MCF 10A (cell line): Measurements from ENCODE around the gene TRIM71. TPM values are rescaled to one million over a fixed set of nuclear protein-coding genes. Genes with fewer than 3 reads are reported as not detected.

Experiments
- BruUV-seq: library from RNA; stranded (reverse); fragments of 400-500 nt; replicated peaks from 2 replicates; lab custom pipeline; 2021; lab: Mats Ljungman, UMichigan
- CTCF ChIA-PET: fragments of 300-600 bp; sonication (Branson Sonifier 250); formaldehyde crosslinking; extraction: SDS; loops from one replicate; lab custom pipeline; 2021; ENCODE audit warnings: antibody characterized with exemption, inconsistent platforms; lab: Yijun Ruan, JAX
- POLR2A ChIA-PET: fragments of 300-600, 350-650 bp; sonication (Branson Sonifier 250); formaldehyde crosslinking; extraction: SDS; loops from one replicate; lab custom pipeline; 2020; ENCODE audit warnings: antibody characterized with exemption, inconsistent platforms; lab: Yijun Ruan, JAX
- DNase-seq: peaks from one replicate; pipeline ENCODE4 v3.0.0-alpha.2; 2018; ENCODE audit not compliant: unreplicated experiment
- H3K27ac Mint-ChIP-seq: one replicate; pipeline ENCODE4 v1.8.0; 2022; ENCODE audit warnings: mild to moderate bottlenecking, low read depth, mixed read lengths; ENCODE audit not compliant: unreplicated experiment
- H3K27me3 Mint-ChIP-seq: one replicate; pipeline ENCODE4 v1.8.0; 2022; ENCODE audit warnings: mixed read lengths; ENCODE audit not compliant: insufficient read depth, unreplicated experiment
- H3K36me3 Mint-ChIP-seq: one replicate; pipeline ENCODE4 v1.8.0; 2022; ENCODE audit warnings: mild to moderate bottlenecking, moderate library complexity, mixed read lengths; ENCODE audit not compliant: insufficient read depth, unreplicated experiment
- H3K4me1 Mint-ChIP-seq: one replicate; pipeline ENCODE4 v1.8.0; 2022; ENCODE audit warnings: mixed read lengths; ENCODE audit not compliant: insufficient read depth, unreplicated experiment
- H3K4me3 Mint-ChIP-seq: one replicate; pipeline ENCODE4 v1.8.0; 2022; ENCODE audit warnings: mild to moderate bottlenecking, moderate library complexity, mixed read lengths; ENCODE audit not compliant: unreplicated experiment
- H3K9me3 Mint-ChIP-seq: one replicate; pipeline ENCODE4 v1.8.0; 2022; ENCODE audit warnings: mixed read lengths; ENCODE audit not compliant: unreplicated experiment
- intact Hi-C: fragments of 100-400 bp; cut with micrococcal nuclease; formaldehyde crosslinking; loops from 2 replicates; pipeline ENCODE4 v1.14.1; 2022
- total RNA-seq: library from RNA; stranded (reverse); gene quantifications from 2 replicates; pipeline ENCODE4 v1.2.3, GENCODE V29; 2022
- TF ChIP-seq, protein P1 (sequence below): fragments of 200-600 bp; IDR thresholded peaks from one replicate; pipeline ENCODE4 v1.8.0; 2022; ENCODE audit warnings: antibody characterized with exemption, mild to moderate bottlenecking; ENCODE audit not compliant: unreplicated experiment

TRIM71 gene
- total RNA-seq, 1 experiment from 2014 or later = 0.05 TPM

DNA sequence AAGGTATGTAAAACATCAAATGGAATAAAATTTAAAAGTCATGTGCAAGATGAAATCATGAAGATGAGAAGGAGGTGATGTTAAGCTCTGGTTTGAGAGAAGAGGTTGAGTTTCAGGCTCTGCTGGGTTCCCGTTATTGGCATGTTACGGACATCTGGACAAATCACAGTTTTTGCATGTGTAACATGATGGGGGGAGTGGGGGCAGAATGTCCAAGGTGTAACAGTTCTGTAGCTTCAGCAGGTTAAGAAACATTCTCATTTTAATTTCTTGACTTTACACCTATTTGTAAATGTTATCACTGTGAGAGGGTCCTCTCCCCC, 17.2 kb downstream of the TRIM71 start:
- Mint-ChIP-seq H3K27me3 (peaks cover 29% of the 10 kb centered on the region), H3K9me3 (no peaks in the 10 kb centered on the region), H3K27ac (no peak overlapping the region), H3K4me3 (no peak overlapping the region), H3K4me1 (no peaks in the 10 kb centered on the region), H3K36me3 (no peaks in the 10 kb centered on the region)
- TF ChIP-seq, protein P1, sequence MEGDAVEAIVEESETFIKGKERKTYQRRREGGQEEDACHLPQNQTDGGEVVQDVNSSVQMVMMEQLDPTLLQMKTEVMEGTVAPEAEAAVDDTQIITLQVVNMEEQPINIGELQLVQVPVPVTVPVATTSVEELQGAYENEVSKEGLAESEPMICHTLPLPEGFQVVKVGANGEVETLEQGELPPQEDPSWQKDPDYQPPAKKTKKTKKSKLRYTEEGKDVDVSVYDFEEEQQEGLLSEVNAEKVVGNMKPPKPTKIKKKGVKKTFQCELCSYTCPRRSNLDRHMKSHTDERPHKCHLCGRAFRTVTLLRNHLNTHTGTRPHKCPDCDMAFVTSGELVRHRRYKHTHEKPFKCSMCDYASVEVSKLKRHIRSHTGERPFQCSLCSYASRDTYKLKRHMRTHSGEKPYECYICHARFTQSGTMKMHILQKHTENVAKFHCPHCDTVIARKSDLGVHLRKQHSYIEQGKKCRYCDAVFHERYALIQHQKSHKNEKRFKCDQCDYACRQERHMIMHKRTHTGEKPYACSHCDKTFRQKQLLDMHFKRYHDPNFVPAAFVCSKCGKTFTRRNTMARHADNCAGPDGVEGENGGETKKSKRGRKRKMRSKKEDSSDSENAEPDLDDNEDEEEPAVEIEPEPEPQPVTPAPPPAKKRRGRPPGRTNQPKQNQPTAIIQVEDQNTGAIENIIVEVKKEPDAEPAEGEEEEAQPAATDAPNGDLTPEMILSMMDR = no peak
- intact Hi-C loops = no loop called here
- CTCF ChIA-PET = interaction anchor here (0.6 to 1.6 kb wide), 2 partner anchors 10 to 517 kb away, joined by 4 to 5 read pairs; no protein-coding TSS in a partner anchor
- BruUV-seq = no TSS peak
- DNase-seq = no peak
- POLR2A ChIA-PET = no interaction called here

DNA sequence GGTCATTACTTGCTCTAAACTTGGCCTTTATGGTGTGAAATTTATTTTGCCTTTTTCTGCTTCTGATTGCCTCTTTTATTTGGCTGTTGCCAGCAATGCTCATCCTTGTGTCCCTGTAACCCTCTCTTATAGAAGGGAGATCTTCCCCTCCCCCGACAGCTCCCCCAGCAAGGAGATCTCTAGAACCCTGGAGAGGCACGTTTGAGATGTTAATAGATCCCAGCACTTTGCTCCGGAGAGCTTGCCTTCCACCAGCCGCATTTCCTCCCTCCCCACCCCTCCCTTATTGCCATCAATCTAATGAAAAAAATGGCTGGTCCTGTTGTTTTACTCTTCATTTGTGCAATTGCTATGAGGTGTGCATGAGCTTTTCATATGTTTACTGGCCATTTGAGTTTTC, 18.2 kb downstream of the TRIM71 start:
- TF ChIP-seq, protein P1 = no peak
- Mint-ChIP-seq H3K27me3 (peaks cover 29% of the 10 kb centered on the region), H3K4me3 (no peak overlapping the region), H3K27ac (no peak overlapping the region), H3K36me3 (no peaks in the 10 kb centered on the region), H3K4me1 (no peaks in the 10 kb centered on the region), H3K9me3 (no peaks in the 10 kb centered on the region)
- ChIA-PET CTCF (interaction anchor here (0.6 kb wide), 3 partner anchors 8 to 37 kb away, joined by 3 to 4 read pairs (median 3); no protein-coding TSS in a partner anchor), POLR2A (no interaction called here)
- no peak for DNase-seq
- BruUV-seq = no TSS peak
- intact Hi-C loops = no loop called here

DNA sequence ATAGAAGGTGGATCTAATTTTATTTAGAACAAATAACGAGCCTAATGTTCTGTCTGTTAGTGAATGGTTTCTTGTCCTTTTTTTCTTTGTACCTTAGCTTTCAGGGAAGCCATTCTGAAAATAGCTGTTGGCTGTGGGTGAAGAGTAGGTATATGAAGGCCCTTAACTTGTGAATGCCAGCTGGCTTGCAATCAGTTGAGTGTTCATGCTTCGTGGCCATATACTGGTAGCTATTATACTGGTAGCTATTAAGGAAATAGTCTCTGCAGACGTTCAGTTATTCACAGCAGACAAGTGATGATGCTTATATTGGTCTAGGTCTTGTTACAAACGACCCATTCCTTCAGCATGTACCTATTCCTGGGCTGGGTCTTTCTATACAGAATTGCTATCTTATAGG, 18.8 kb downstream of the TRIM71 start:
- H3K4me1 Mint-ChIP-seq = no peaks in the 10 kb centered on the region
- ChIA-PET CTCF (interaction anchor here (0.5 to 0.6 kb wide), 4 partner anchors 9 to 45 kb away, joined by 3 to 4 read pairs (median 3); no protein-coding TSS in a partner anchor), POLR2A (no interaction called here)
- intact Hi-C loops = no loop called here
- DNase-seq = no peak
- peaks cover 29% of the 10 kb centered on the region for H3K27me3 Mint-ChIP-seq
- no TSS peak for BruUV-seq
- H3K27ac Mint-ChIP-seq = no peak overlapping the region
- H3K4me3 Mint-ChIP-seq = no peak overlapping the region
- H3K36me3 Mint-ChIP-seq = no peaks in the 10 kb centered on the region
- no peaks in the 10 kb centered on the region for H3K9me3 Mint-ChIP-seq
- TF ChIP-seq, protein P1 = no peak

DNA sequence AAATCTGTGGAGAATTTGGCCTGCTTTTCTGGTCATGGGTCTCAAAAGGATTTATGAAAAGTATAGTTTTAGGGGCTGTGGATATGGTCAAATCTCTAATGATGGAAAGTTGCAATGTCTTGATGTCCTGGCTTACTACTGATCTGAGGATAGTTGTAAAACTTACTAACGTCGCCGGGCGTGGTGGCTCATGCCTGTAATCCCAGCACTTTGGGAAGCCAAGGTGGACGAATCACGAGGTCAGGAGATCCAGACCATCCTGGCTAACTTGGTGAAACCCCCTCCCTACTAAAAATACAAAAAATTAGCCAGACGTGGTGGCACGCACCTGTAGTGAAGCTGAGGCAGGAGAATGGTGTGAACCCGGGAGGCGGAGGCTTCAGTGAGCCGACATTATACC, 19.6 kb downstream of the TRIM71 start:
- intact Hi-C loops = no loop called here

More for the DNA sequence above, 19.6 kb downstream of the TRIM71 start:
- no peak for DNase-seq
- ChIA-PET CTCF (no interaction called here), POLR2A (interaction anchor here (0.8 kb wide), 1 partner anchor 13 kb away, joined by 3 read pairs; no protein-coding TSS in a partner anchor)
- Mint-ChIP-seq H3K27me3 (peaks cover 29% of the 10 kb centered on the region), H3K4me1 (peaks cover 5% of the 10 kb centered on the region), H3K36me3 (no peaks in the 10 kb centered on the region), H3K27ac (no peak overlapping the region), H3K4me3 (no peak overlapping the region), H3K9me3 (no peaks in the 10 kb centered on the region)
- TF ChIP-seq, protein P1 = no peak
- no TSS peak for BruUV-seq
